ENCODE data around the gene ECM1.

ECM1 gene

GRCh38 chr1:150507912-150508864 lies at the start of gene ECM1:
Gene ECM1, plus strand, starts transcription at chr1:150508109. Its CDS starts 101 bp downstream, at chr1:150508210.
- CTCF ChIA-PET = interaction anchor here (0.7 to 1.1 kb wide), 2 partner anchors 22 to 40 kb away, joined by 3 read pairs; no protein-coding TSS in a partner anchor
- no peak for TF ChIP-seq ZNF384 (IDR thresholded peaks at IDR 0.05)
- no peak for TF ChIP-seq BHLHE40 (IDR thresholded peaks at IDR 0.05; ENCODE audit: borderline replicate concordance)
- no peak for TF ChIP-seq HDGF (IDR thresholded peaks at IDR 0.05; ENCODE audit: borderline replicate concordance)
- no peak for TF ChIP-seq SP1 (IDR thresholded peaks at IDR 0.05)
- TF ChIP-seq FOXM1 (IDR thresholded peaks at IDR 0.05; ENCODE audit: borderline replicate concordance) = no peak
- no peak for TF ChIP-seq CTBP1 (IDR thresholded peaks at IDR 0.05; ENCODE audit: borderline replicate concordance)
- TF ChIP-seq TARDBP (IDR thresholded peaks at IDR 0.05) = no peak
- no peak for TF ChIP-seq FOXK2 (IDR thresholded peaks at IDR 0.05)
- TF ChIP-seq L3MBTL2 (conservative IDR thresholded peaks at IDR 0.05) = no peak
- no peak for TF ChIP-seq NFRKB (IDR thresholded peaks at IDR 0.05)
- no peak for TF ChIP-seq FOXA1 (IDR thresholded peaks at IDR 0.05)
- TF ChIP-seq, protein P1, sequence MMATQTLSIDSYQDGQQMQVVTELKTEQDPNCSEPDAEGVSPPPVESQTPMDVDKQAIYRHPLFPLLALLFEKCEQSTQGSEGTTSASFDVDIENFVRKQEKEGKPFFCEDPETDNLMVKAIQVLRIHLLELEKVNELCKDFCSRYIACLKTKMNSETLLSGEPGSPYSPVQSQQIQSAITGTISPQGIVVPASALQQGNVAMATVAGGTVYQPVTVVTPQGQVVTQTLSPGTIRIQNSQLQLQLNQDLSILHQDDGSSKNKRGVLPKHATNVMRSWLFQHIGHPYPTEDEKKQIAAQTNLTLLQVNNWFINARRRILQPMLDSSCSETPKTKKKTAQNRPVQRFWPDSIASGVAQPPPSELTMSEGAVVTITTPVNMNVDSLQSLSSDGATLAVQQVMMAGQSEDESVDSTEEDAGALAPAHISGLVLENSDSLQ (IDR thresholded peaks at IDR 0.05) = no peak
- DNase-seq (ENCODE audit: extremely low spot score) = no peak
- POLR2A ChIA-PET = interaction anchor here (1.4 to 2.3 kb wide), 2 partner anchors 8 to 22 kb away, joined by 3 to 13 read pairs; partner anchors contain the start of gene FALEC

- TF ChIP-seq SP1 (IDR thresholded peaks at IDR 0.05) (no peak), ELF4 (IDR thresholded peaks at IDR 0.05) (no peak), L3MBTL2 (conservative IDR thresholded peaks at IDR 0.05) (no peak), SUZ12 (IDR thresholded peaks at IDR 0.05) (no peak), CTBP1 (IDR thresholded peaks at IDR 0.05; ENCODE audit: borderline replicate concordance) (no peak), FOXK2 (IDR thresholded peaks at IDR 0.05) (no peak), TARDBP (IDR thresholded peaks at IDR 0.05) (no peak), FOXM1 (IDR thresholded peaks at IDR 0.05; ENCODE audit: borderline replicate concordance) (no peak), LEF1 (IDR thresholded peaks at IDR 0.05; ENCODE audit: borderline replicate concordance) (no peak), NFRKB (IDR thresholded peaks at IDR 0.05) (no peak), FOXA1 (IDR thresholded peaks at IDR 0.05) (no peak), ZNF384 (IDR thresholded peaks at IDR 0.05) (no peak), BHLHE40 (IDR thresholded peaks at IDR 0.05; ENCODE audit: borderline replicate concordance) (no peak), ARNT (IDR thresholded peaks at IDR 0.05) (no peak)
- TF ChIP-seq, protein P1 (IDR thresholded peaks at IDR 0.05) = no peak
- peak; percentile 83 for DNase-seq (ENCODE audit: extremely low spot score)
- ChIA-PET POLR2A (no interaction called here), CTCF (no interaction called here)
These were observed 43.5 kb upstream of the ECM1 start for GRCh38 chr1:150464422-150464826.

DNA sequence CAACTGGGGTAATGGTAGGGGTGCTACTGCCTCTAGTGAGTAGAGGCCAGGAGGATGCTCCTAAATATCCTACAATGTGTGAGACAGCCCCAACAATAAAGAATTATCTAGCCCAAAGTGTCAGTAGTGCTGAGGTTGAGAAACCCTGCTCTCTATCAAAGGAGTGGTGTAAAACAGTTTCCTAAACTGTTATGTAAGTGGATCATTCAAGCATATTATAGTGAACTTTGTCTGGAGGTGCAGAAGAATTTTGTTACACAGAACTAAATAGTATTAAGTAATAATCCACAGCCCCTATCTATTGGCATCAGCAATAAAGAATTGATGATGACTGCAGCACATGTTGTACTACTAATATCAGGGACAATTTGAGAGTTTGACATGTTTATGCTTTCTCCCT lies 40.9 kb upstream of the ECM1 start:
- POLR2A ChIA-PET = no interaction called here
- CTCF ChIA-PET = no interaction called here
- no peak for DNase-seq (ENCODE audit: extremely low spot score)

DNA sequence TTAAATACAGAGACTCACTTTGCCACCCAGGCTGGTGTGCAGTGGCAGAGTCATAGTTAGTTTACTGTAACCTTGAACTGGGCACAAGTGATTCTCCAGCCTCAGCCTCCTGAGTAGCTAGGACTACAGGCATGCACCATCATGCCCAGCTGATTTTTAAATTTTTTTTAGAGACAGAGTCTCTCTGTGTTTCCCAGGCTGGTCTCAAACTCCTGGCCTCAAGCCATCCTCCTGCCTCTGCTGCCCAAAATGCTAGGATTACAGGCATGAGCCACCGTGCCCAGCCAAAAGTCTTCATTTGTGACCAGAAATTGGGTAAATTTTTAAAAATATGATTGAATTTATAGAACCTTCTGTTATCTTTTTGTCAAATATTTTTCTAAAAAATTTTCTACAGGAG lies 38.6 kb upstream of the ECM1 start:
- no peak for DNase-seq (ENCODE audit: extremely low spot score)
- ChIA-PET POLR2A (no interaction called here), CTCF (no interaction called here)

More for the DNA sequence above, 40.9 kb upstream of the ECM1 start:
- TF ChIP-seq CTBP1 (IDR thresholded peaks at IDR 0.05; ENCODE audit: borderline replicate concordance) (no peak), HDGF (IDR thresholded peaks at IDR 0.05; ENCODE audit: borderline replicate concordance) (no peak), SUZ12 (IDR thresholded peaks at IDR 0.05) (no peak), TARDBP (IDR thresholded peaks at IDR 0.05) (no peak), FOXK2 (IDR thresholded peaks at IDR 0.05) (no peak), L3MBTL2 (conservative IDR thresholded peaks at IDR 0.05) (no peak), BHLHE40 (IDR thresholded peaks at IDR 0.05; ENCODE audit: borderline replicate concordance) (no peak), FOXM1 (IDR thresholded peaks at IDR 0.05; ENCODE audit: borderline replicate concordance) (no peak), ELF4 (IDR thresholded peaks at IDR 0.05) (no peak), NFRKB (IDR thresholded peaks at IDR 0.05) (no peak), FOXA1 (IDR thresholded peaks at IDR 0.05) (no peak), SP1 (IDR thresholded peaks at IDR 0.05) (no peak), ARNT (IDR thresholded peaks at IDR 0.05) (no peak), ZNF384 (IDR thresholded peaks at IDR 0.05) (no peak), LEF1 (IDR thresholded peaks at IDR 0.05; ENCODE audit: borderline replicate concordance) (no peak)
- TF ChIP-seq, protein P1 (IDR thresholded peaks at IDR 0.05) = no peak

GRCh38 chr1:150472601-150473200 lies 35.2 kb upstream of the ECM1 start:
- no peak for TF ChIP-seq CTBP1 (IDR thresholded peaks at IDR 0.05; ENCODE audit: borderline replicate concordance)
- TF ChIP-seq BHLHE40 (IDR thresholded peaks at IDR 0.05; ENCODE audit: borderline replicate concordance) = no peak
- no peak for TF ChIP-seq L3MBTL2 (conservative IDR thresholded peaks at IDR 0.05)
- TF ChIP-seq LEF1 (IDR thresholded peaks at IDR 0.05; ENCODE audit: borderline replicate concordance) = no peak
- no peak for TF ChIP-seq NFRKB (IDR thresholded peaks at IDR 0.05)
- no peak for TF ChIP-seq ZNF384 (IDR thresholded peaks at IDR 0.05)
- no peak for TF ChIP-seq SP1 (IDR thresholded peaks at IDR 0.05)
- no peak for TF ChIP-seq SUZ12 (IDR thresholded peaks at IDR 0.05)
- DNase-seq (ENCODE audit: extremely low spot score) = no peak
- POLR2A ChIA-PET = no interaction called here
- CTCF ChIA-PET = no interaction called here

More for the DNA sequence above, 38.6 kb upstream of the ECM1 start:
- TF ChIP-seq SP1 (IDR thresholded peaks at IDR 0.05) = no peak
- no peak for TF ChIP-seq FOXK2 (IDR thresholded peaks at IDR 0.05)
- TF ChIP-seq ARNT (IDR thresholded peaks at IDR 0.05) = no peak
- TF ChIP-seq CTBP1 (IDR thresholded peaks at IDR 0.05; ENCODE audit: borderline replicate concordance) = no peak
